ENCODE results near the gene PAM. TPM values are rescaled to one million over a fixed set of nuclear protein-coding genes. Genes with fewer than 3 reads are reported as not detected.

PAM gene
- total RNA-seq, 1 experiment from 2014 or later, result 142 TPM

- Mint-ChIP-seq H3K27me3 (ENCODE audit: unreplicated experiment) (no peaks in the 10 kb centered on the region), H3K27ac (ENCODE audit: unreplicated experiment) (no peak overlapping the region), H3K9me3 (ENCODE audit: low read depth, unreplicated experiment) (no peaks in the 10 kb centered on the region), H3K36me3 (ENCODE audit: insufficient read depth, unreplicated experiment) (no peaks in the 10 kb centered on the region), H3K4me1 (ENCODE audit: low read depth, unreplicated experiment) (peaks cover 16% of the 10 kb centered on the region), H3K4me3 (ENCODE audit: low read depth, unreplicated experiment) (no peak overlapping the region)
- no peak for TF ChIP-seq CTCF (IDR thresholded peaks at IDR 0.05; ENCODE audit: unreplicated experiment)
- BruUV-seq (replicated peaks), result no TSS peak
- CTCF ChIA-PET, result no interaction called here
- DNase-seq, result no peak
- intact Hi-C loops (cut with micrococcal nuclease; ENCODE audit: unreplicated experiment), result no loop called here
Measured at GRCh38 chr5:102922799-102923477, 167.8 kb downstream of the PAM start.

- H3K36me3 Mint-ChIP-seq (ENCODE audit: insufficient read depth, unreplicated experiment), result no peaks in the 10 kb centered on the region
- H3K27ac Mint-ChIP-seq (ENCODE audit: unreplicated experiment), result no peak overlapping the region
- BruUV-seq (replicated peaks), result no TSS peak
- H3K4me3 Mint-ChIP-seq (ENCODE audit: low read depth, unreplicated experiment), result no peak overlapping the region
- H3K9me3 Mint-ChIP-seq (ENCODE audit: low read depth, unreplicated experiment), result no peaks in the 10 kb centered on the region
- H3K4me1 Mint-ChIP-seq (ENCODE audit: low read depth, unreplicated experiment), result peaks cover 16% of the 10 kb centered on the region
- TF ChIP-seq CTCF (IDR thresholded peaks at IDR 0.05; ENCODE audit: unreplicated experiment), result no peak
- CTCF ChIA-PET, result interaction anchor here (0.6 kb wide), 1 partner anchor 558 kb away, joined by 3 read pairs; no protein-coding TSS in a partner anchor
- intact Hi-C loops (cut with micrococcal nuclease; ENCODE audit: unreplicated experiment), result no loop called here
- no peaks in the 10 kb centered on the region for H3K27me3 Mint-ChIP-seq (ENCODE audit: unreplicated experiment)
- DNase-seq, result no peak
Measured at GRCh38 chr5:102924963-102925362, 169.9 kb downstream of the PAM start.

GRCh38 chr5:102927007-102927406 lies 171.9 kb downstream of the PAM start:
- no peak overlapping the region for H3K4me3 Mint-ChIP-seq (ENCODE audit: low read depth, unreplicated experiment)
- DNase-seq, result no peak
- CTCF ChIA-PET, result no interaction called here
- H3K27ac Mint-ChIP-seq (ENCODE audit: unreplicated experiment), result no peak overlapping the region
- BruUV-seq (replicated peaks), result no TSS peak
- H3K27me3 Mint-ChIP-seq (ENCODE audit: unreplicated experiment), result no peaks in the 10 kb centered on the region
- H3K36me3 Mint-ChIP-seq (ENCODE audit: insufficient read depth, unreplicated experiment), result no peaks in the 10 kb centered on the region
- no peak for TF ChIP-seq CTCF (IDR thresholded peaks at IDR 0.05; ENCODE audit: unreplicated experiment)
- intact Hi-C loops (cut with micrococcal nuclease; ENCODE audit: unreplicated experiment), result no loop called here
- no peaks in the 10 kb centered on the region for H3K9me3 Mint-ChIP-seq (ENCODE audit: low read depth, unreplicated experiment)
- H3K4me1 Mint-ChIP-seq (ENCODE audit: low read depth, unreplicated experiment), result peaks cover 4% of the 10 kb centered on the region

- H3K27me3 Mint-ChIP-seq (ENCODE audit: unreplicated experiment), result no peaks in the 10 kb centered on the region
- TF ChIP-seq CTCF (IDR thresholded peaks at IDR 0.05; ENCODE audit: unreplicated experiment), result no peak
- CTCF ChIA-PET, result no interaction called here
- no peak overlapping the region for H3K4me3 Mint-ChIP-seq (ENCODE audit: low read depth, unreplicated experiment)
- BruUV-seq (replicated peaks), result no TSS peak
- DNase-seq, result no peak
- H3K9me3 Mint-ChIP-seq (ENCODE audit: low read depth, unreplicated experiment), result no peaks in the 10 kb centered on the region
- no peaks in the 10 kb centered on the region for H3K4me1 Mint-ChIP-seq (ENCODE audit: low read depth, unreplicated experiment)
- intact Hi-C loops (cut with micrococcal nuclease; ENCODE audit: unreplicated experiment), result no loop called here
- no peak overlapping the region for H3K27ac Mint-ChIP-seq (ENCODE audit: unreplicated experiment)
- H3K36me3 Mint-ChIP-seq (ENCODE audit: insufficient read depth, unreplicated experiment), result no peaks in the 10 kb centered on the region
Measured at GRCh38 chr5:102930244-102930643, 175.1 kb downstream of the PAM start.
